Hepatocyte (in vitro differentiated cells): ENCODE data around the gene TEX52.

Source experiments
- EZH2phosphoT487 ChIP-seq: fragments of 200-600 bp; sonication (generic); IDR thresholded peaks from one replicate; pipeline ENCODE4 v1.6.1; 2018; ENCODE audit warnings: antibody characterized with exemption, mild to moderate bottlenecking, low read depth, moderate library complexity; ENCODE audit not compliant: unreplicated experiment, severe bottlenecking
- TF ChIP-seq, protein P1 (sequence below): fragments of 200-600 bp; sonication (generic); IDR thresholded peaks from 2 replicates; pipeline ENCODE4 v1.5.1; 2016; ENCODE audit warnings: antibody characterized with exemption, mild to moderate bottlenecking; ENCODE audit not compliant: poor library complexity

DNA sequence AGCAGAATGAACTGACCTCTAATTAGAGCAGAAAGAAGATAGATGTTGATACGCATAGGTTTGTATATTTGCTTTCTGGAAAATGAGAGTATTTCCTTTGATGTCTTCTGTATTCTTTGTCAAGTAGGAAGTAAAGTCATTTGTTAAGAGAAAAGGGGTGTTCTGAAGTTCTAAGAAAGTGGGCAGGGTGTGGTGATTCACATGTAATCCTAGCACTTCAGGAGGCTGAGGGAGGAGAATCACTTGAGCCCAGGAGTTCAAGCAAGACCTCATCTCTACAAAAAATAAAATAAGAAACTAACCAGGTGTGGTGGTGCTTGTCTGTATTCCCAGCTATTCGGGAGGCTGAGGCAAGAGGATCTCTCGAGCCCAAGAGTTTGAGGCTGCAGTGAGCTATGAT lies 23.0 kb upstream of the TEX52 start:
- no peak for TF ChIP-seq EZH2phosphoT487
- TF ChIP-seq, protein P1, sequence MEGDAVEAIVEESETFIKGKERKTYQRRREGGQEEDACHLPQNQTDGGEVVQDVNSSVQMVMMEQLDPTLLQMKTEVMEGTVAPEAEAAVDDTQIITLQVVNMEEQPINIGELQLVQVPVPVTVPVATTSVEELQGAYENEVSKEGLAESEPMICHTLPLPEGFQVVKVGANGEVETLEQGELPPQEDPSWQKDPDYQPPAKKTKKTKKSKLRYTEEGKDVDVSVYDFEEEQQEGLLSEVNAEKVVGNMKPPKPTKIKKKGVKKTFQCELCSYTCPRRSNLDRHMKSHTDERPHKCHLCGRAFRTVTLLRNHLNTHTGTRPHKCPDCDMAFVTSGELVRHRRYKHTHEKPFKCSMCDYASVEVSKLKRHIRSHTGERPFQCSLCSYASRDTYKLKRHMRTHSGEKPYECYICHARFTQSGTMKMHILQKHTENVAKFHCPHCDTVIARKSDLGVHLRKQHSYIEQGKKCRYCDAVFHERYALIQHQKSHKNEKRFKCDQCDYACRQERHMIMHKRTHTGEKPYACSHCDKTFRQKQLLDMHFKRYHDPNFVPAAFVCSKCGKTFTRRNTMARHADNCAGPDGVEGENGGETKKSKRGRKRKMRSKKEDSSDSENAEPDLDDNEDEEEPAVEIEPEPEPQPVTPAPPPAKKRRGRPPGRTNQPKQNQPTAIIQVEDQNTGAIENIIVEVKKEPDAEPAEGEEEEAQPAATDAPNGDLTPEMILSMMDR, result no peak
